HG03139 (cell line): ENCODE data around the gene GMPPA.

Source experiments
- ATAC-seq: cut with Tn5 transposase; IDR thresholded peaks from one replicate; pipeline ENCODE4 v1.9.1; 2021; ENCODE audit not compliant: unreplicated experiment

GMPPA gene

GRCh38 chr2:219553463-219553963 lies 54.8 kb downstream of the GMPPA start:
- ATAC-seq: no peak

GRCh38 chr2:219554350-219554749 lies 55.7 kb downstream of the GMPPA start:
- ATAC-seq: no peak

DNA sequence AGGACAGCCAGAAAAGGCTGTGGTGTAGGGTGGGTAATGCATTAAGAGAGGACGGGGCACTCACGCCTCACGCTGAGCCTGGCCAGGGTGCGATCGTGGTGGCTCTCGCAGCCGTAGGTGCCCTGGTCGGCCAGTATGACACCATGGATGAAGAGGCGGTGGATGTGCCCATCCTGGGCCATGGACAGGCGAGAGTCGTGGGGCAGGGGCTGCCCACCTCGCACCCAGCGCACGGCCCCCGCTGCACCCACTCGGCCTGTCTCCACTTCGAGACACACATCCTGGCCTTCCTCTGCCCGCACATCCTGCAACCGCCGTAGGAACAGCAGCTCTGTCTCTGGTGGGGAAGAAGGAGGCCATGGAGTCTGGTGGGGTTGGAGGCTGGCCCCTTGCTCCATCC lies 57.3 kb downstream of the GMPPA start:
- ATAC-seq: no peak

GRCh38 chr2:219556413-219556812 lies 57.7 kb downstream of the GMPPA start:
- ATAC-seq: no peak
